Panc1 (cell line): ENCODE results near the gene GNAO1. TPM values are rescaled to one million over a fixed set of nuclear protein-coding genes. Genes with fewer than 3 reads are reported as not detected.
"Not testable (repeated sequence)": the region's sequence is repeated elsewhere in the genome, so short reads cannot be mapped to it uniquely, and the experiment has no call there.

ENCODE experiments used
- ATAC-seq: fragments of 200-7000 bp; cut with Tn5 transposase; 2 replicates; pipeline ENCODE4 v1.9.1; 2020; ENCODE audit warnings: mild to moderate bottlenecking, moderate library complexity
- BruUV-seq: library from RNA; stranded (reverse); fragments of 400-500 nt; replicated peaks from 2 replicates; lab custom pipeline; 2021; lab: Mats Ljungman, UMichigan
- CTCF ChIA-PET: fragments of 300-600 bp; sonication (Branson Sonifier 250); formaldehyde crosslinking; loops from one replicate; lab custom pipeline; 2022; ENCODE audit warnings: antibody characterized with exemption; lab: Charles Lee
- POLR2A ChIA-PET: fragments of 300-600 bp; sonication (Branson Sonifier 250); formaldehyde crosslinking; loops from one replicate; lab custom pipeline; 2022; ENCODE audit warnings: antibody characterized with exemption; lab: Charles Lee
- DNase-seq: peaks from one replicate; pipeline ENCODE4 v3.0.0-alpha.2; 2010; ENCODE audit warnings: low read depth, low spot score
- H3K27ac ChIP-seq: 2 replicates; pipeline ENCODE4 v1.5.1; 2011; ENCODE audit warnings: mild to moderate bottlenecking, low read length, inconsistent platforms
- H3K27me3 ChIP-seq: fragments of 200-500 bp; sonication (Bioruptor generic); 2 replicates; pipeline ENCODE4 v1.6.0; 2014; ENCODE audit warnings: low read length, inconsistent platforms; ENCODE audit not compliant: control insufficient read depth, insufficient read depth
- H3K36me3 ChIP-seq: fragments of 200-500 bp; sonication (Bioruptor generic); 2 replicates; pipeline ENCODE4 v1.5.1; 2014; ENCODE audit warnings: inconsistent platforms, mild to moderate bottlenecking, low read length, moderate library complexity; ENCODE audit not compliant: control insufficient read depth, insufficient read depth
- H3K4me1 ChIP-seq: 2 replicates; pipeline ENCODE4 v1.5.1; 2011; ENCODE audit warnings: inconsistent platforms, mild to moderate bottlenecking, low read length, moderate library complexity; ENCODE audit not compliant: control insufficient read depth, insufficient read depth
- H3K4me3 ChIP-seq, 2 experiments: 2 replicates each; pipeline ENCODE4 v1.5.1; 2011 to 2012; ENCODE audit warnings: low read depth in 2 of 2, low read length in 2 of 2, mild to moderate bottlenecking in 2 of 2, inconsistent platforms in 1 of 2, moderate library complexity in 1 of 2
- H3K9me3 ChIP-seq: fragments of 200-500 bp; sonication (Bioruptor generic); 2 replicates; pipeline ENCODE4 v1.5.1; 2014; ENCODE audit warnings: low read depth, mild to moderate bottlenecking, inconsistent platforms, low read length, moderate library complexity; ENCODE audit not compliant: control insufficient read depth, insufficient read depth
- POLR2AphosphoS5 ChIP-seq: IDR thresholded peaks from 2 replicates; pipeline ENCODE4 v1.6.1; 2012; ENCODE audit warnings: mild to moderate bottlenecking, low read depth, low read length, moderate library complexity
- SIN3A ChIP-seq: IDR thresholded peaks from 2 replicates; pipeline ENCODE4 v1.6.1; 2012; ENCODE audit warnings: low read depth, mild to moderate bottlenecking, low read length, moderate library complexity, borderline replicate concordance; ENCODE audit not compliant: insufficient read depth
- TCF7L2 ChIP-seq: IDR thresholded peaks from 2 replicates; pipeline ENCODE4 v1.6.1; 2011; ENCODE audit warnings: mild to moderate bottlenecking, low read depth, low read length, inconsistent platforms
- in situ Hi-C: cut with HindIII; loops from 2 replicates; pipeline ENCODE4 v1.10.0; 2016; ENCODE audit warnings: low sequenced_read_pairs, low pct_unique_long_range_greater_than_20kb
- intact Hi-C: fragments of 100-400 bp; cut with micrococcal nuclease; formaldehyde crosslinking; loops from one replicate; pipeline ENCODE4 v1.10.0; 2022; ENCODE audit not compliant: unreplicated experiment
- total RNA-seq: library from RNA; stranded (reverse); gene quantifications from one replicate; pipeline ENCODE4 v1.2.1, GENCODE V29; 2021; ENCODE audit not compliant: unreplicated experiment
- TF ChIP-seq, protein P1 (sequence below): fragments of 450-650 bp; IDR thresholded peaks from 2 replicates; pipeline ENCODE4 v1.5.1; 2017; ENCODE audit warnings: mild to moderate bottlenecking
- TF ChIP-seq, protein P2 (sequence below), 2 experiments: IDR thresholded peaks; 2 replicates each; pipeline ENCODE4 v1.6.1; 2011 to 2012; ENCODE audit warnings: low read depth in 2 of 2, control low read depth in 1 of 2, low read length in 1 of 2, mild to moderate bottlenecking in 1 of 2, moderate library complexity in 1 of 2; ENCODE audit not compliant: insufficient read depth in 1 of 2

The GNAO1 gene
- total RNA-seq, 1 experiment from 2014 or later, result 33.4 TPM

DNA sequence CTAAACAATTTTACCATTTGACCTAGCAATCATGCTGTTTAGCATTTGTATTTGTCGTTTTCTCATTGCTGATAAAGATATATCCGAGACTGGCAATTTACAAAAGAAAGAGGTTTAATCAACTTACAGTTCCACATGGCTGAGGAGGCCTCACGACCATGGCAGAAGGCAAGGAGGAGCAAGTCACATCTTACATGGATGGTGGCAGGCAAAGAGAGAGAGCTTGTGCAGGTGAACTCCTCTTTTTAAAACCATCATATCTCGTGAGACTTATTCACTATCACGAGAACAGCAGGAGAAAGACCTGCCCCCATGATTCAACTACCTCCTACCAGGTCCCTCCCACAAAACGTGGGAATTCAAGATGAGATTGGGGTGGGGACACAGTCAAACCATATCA lies 187.8 kb downstream of the GNAO1 start:
- H3K9me3 ChIP-seq, DNase-seq, H3K36me3 ChIP-seq, H3K4me1 ChIP-seq, H3K27me3 ChIP-seq, H3K4me3 ChIP-seq, POLR2A ChIA-PET, BruUV-seq, H3K27ac ChIP-seq, intact Hi-C loops, ATAC-seq, in situ Hi-C loops, CTCF ChIA-PET: not testable (repeated sequence)

DNA sequence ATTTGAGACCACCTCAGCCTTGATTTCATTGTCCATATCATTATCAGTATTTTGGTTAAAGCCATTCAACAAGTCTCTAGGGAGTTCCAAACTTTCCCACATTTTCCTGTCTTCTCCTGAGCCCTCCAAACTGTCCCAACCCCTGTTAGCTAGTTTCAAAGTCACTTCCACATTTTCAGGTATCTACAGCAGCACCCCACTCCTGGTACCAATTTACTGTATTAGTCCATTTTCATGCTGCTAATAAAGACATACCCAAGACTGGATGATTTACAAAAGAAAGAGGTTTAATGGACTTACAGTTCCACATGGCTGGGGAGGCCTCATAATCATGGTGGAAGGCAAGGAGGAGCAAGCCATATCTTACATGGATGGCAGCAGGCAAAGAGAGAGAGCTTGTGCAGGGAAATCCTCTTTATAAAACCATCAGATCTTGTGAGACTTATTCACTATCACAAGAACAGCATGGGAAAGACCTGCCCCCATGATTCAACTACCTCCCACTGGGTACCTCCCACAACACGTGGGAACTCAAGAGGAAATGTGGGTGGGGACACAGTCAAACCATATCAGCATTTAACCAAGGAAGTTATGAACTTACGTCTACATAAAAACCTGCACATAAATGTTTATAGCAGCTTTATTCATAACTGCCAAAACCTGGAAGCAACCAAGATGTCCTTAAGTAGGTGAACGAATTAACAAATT lies 189.6 kb downstream of the GNAO1 start:
- H3K36me3 ChIP-seq, POLR2A ChIA-PET, DNase-seq, H3K27ac ChIP-seq, intact Hi-C loops, ATAC-seq, in situ Hi-C loops, H3K9me3 ChIP-seq, H3K4me3 ChIP-seq, H3K27me3 ChIP-seq, H3K4me1 ChIP-seq, CTCF ChIA-PET, BruUV-seq: not testable (repeated sequence)

DNA sequence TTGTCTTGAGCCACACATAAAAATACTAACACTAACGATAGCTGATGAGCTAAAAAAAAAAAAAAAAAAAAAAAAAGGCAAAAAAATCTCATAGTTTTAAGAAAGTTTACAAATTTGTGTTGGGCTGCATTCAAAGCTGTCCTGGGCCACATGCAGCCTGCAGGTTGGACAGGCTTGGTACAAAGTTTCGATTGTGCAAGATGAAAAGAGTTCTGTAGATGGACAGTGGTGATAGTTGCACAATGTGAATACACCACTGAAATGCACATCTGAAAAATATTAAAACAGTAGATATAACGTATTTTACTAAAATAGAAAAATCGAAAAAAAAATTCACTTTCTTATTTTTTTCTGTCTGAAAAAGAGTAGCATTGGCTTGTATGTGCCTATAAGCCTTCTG lies 191.2 kb downstream of the GNAO1 start:
- intact Hi-C loops, result no loop called here

More for the DNA sequence above, 191.2 kb downstream of the GNAO1 start:
- ChIA-PET CTCF (no interaction called here), POLR2A (interaction anchor here (0.6 kb wide), 1 partner anchor 371 kb away, joined by 3 read pairs; no protein-coding TSS in a partner anchor)
- in situ Hi-C loops, result no loop called here
- Histone ChIP-seq H3K27ac (no peak overlapping the region), H3K4me1 (no peaks in the 10 kb centered on the region), H3K36me3 (0 out of 2 replicates have a peak, but pooled peaks cover 3% of the 10 kb centered on the region), H3K27me3 (no peaks in the 10 kb centered on the region), H3K4me3 (no peak overlapping the region), H3K9me3 (peaks cover 4% of the 10 kb centered on the region; the same call in 1 of the 2 replicates)
- TF ChIP-seq TCF7L2 (no peak), SIN3A (no peak), POLR2AphosphoS5 (no peak)
- TF ChIP-seq, protein P1, sequence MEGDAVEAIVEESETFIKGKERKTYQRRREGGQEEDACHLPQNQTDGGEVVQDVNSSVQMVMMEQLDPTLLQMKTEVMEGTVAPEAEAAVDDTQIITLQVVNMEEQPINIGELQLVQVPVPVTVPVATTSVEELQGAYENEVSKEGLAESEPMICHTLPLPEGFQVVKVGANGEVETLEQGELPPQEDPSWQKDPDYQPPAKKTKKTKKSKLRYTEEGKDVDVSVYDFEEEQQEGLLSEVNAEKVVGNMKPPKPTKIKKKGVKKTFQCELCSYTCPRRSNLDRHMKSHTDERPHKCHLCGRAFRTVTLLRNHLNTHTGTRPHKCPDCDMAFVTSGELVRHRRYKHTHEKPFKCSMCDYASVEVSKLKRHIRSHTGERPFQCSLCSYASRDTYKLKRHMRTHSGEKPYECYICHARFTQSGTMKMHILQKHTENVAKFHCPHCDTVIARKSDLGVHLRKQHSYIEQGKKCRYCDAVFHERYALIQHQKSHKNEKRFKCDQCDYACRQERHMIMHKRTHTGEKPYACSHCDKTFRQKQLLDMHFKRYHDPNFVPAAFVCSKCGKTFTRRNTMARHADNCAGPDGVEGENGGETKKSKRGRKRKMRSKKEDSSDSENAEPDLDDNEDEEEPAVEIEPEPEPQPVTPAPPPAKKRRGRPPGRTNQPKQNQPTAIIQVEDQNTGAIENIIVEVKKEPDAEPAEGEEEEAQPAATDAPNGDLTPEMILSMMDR, result no peak
- TF ChIP-seq, protein P2, sequence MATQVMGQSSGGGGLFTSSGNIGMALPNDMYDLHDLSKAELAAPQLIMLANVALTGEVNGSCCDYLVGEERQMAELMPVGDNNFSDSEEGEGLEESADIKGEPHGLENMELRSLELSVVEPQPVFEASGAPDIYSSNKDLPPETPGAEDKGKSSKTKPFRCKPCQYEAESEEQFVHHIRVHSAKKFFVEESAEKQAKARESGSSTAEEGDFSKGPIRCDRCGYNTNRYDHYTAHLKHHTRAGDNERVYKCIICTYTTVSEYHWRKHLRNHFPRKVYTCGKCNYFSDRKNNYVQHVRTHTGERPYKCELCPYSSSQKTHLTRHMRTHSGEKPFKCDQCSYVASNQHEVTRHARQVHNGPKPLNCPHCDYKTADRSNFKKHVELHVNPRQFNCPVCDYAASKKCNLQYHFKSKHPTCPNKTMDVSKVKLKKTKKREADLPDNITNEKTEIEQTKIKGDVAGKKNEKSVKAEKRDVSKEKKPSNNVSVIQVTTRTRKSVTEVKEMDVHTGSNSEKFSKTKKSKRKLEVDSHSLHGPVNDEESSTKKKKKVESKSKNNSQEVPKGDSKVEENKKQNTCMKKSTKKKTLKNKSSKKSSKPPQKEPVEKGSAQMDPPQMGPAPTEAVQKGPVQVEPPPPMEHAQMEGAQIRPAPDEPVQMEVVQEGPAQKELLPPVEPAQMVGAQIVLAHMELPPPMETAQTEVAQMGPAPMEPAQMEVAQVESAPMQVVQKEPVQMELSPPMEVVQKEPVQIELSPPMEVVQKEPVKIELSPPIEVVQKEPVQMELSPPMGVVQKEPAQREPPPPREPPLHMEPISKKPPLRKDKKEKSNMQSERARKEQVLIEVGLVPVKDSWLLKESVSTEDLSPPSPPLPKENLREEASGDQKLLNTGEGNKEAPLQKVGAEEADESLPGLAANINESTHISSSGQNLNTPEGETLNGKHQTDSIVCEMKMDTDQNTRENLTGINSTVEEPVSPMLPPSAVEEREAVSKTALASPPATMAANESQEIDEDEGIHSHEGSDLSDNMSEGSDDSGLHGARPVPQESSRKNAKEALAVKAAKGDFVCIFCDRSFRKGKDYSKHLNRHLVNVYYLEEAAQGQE (IDR thresholded peaks at IDR 0.05; ENCODE audit: insufficient read depth in 1 of 2, low read depth in 2 of 2, low read length in 1 of 2), result no peak
- DNase-seq, result no peak
- ATAC-seq, result no peak
- no TSS peak for BruUV-seq
